LoVo (cell line): ENCODE measurements around the gene PDIA5.
A peak's percentile ranks its signal among the peaks of the same experiment; 100 is the strongest.

Experiments
- DNase-seq: peaks from one replicate; pipeline ENCODE4 v3.0.0-alpha.2; 2016; ENCODE audit warnings: low spot score

Gene PDIA5

GRCh38 chr3:123071581-123071980 lies 4.8 kb downstream of the PDIA5 start:
- no peak for DNase-seq

DNA sequence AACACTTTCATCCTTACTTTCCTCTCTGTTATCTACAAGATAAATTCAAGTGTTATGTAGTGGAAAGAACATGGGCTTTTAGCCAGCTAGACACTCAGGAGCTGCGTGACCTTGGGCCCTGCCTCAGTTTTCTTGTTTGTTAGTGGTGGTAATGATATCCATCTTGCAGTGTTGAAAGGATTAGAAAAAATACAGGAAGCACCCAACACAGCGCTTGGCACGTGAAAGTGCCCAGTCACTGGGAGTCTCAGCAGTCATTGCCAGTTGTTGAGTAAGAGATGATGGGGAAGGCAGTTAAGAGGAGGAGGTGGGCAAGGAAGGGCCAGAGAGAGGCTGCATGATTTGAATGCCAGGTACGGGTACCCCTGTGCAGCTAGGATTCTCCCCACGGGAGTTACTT lies 5.3 kb downstream of the PDIA5 start:
- no peak for DNase-seq

- no peak for DNase-seq
Observed at GRCh38 chr3:123072564-123072963, 5.7 kb downstream of the PDIA5 start.

- DNase-seq = no peak
Observed at GRCh38 chr3:123075359-123075758, 8.5 kb downstream of the PDIA5 start.

DNA sequence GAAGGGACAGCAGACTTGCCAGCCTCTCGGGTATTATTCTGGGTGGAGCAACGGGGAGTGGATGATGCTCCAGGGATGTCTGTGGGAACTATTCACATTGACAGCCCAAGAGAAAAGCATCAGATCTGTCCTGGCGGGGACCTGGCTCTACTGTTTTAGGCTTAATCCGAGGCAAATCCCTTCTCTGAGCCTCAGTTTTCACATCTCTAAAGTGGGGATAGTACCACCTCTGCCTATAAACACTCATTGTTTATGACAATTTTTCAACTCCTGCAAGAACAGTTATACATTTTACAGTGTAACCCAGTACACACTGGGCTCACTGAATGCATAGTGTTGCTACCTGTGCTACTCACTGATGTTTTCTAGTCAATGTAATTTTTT lies 9.3 kb downstream of the PDIA5 start:
- DNase-seq = no peak

DNA sequence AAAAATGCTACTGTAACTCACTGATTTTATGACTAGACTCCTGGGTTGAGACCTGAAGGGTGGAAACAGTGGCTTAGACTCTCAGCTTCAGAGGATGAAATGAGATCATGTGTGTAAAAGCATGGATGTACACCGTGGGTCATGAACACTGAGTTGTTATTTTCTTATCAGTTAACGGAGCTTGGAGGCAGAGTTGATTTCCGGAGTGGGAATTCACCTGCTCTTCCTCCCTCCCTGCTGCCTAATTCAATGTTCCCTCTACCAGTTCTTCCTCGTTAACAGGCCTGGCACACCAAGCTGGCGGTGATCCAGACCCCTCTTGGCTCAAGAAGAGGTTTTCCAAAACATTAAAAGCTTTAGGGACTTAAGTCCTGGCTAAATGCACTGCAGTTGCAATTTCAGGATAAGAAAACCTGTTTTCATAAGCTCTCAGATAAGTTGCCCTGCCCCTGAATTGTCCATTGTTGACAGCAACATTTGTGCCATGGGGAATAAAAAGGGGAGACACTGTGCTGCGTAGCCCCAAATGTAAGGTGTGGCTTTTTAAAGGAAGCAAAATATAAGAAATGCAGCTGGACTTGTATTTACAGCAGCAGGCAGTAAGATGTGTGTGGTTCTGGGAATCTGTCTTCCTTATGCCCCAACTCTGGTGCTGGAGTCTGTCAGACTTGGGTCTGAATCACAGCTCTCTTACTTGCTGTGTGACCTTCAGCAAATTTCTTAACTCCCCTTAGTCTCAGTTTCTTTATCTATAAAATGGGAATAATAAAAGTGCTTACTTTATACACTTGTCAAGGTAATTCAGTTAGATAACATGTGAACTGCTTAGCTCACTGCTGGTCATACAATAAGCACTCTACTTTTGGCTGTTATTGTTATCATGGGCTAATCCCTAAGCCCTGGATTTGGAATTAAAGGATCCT lies 9.9 kb downstream of the PDIA5 start:
- no peak for DNase-seq

DNA sequence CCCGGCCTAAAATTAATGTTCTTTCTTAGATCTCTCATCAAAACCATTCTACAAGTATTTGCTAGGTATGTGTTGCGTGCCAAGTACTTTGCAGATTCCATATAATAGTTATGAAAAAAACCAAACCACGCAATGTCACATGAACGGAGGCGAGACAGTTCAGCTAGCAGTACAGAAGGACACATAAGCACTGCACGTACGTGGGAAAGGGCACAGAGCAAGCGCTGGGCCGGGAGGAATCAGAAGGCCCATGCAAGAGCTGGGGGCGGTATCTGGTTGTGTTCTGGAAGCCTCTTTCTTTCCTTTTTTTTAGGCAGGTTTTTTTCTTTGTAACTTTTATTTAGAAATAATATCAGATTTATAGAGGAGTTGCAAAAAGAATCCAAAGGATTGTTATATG lies 11.3 kb downstream of the PDIA5 start:
- DNase-seq = no peak

GRCh38 chr3:123080864-123081562 lies 14.2 kb downstream of the PDIA5 start:
- DNase-seq = peak; percentile 4

- no peak for DNase-seq
Observed at GRCh38 chr3:123081718-123082369, 15.0 kb downstream of the PDIA5 start.

DNA sequence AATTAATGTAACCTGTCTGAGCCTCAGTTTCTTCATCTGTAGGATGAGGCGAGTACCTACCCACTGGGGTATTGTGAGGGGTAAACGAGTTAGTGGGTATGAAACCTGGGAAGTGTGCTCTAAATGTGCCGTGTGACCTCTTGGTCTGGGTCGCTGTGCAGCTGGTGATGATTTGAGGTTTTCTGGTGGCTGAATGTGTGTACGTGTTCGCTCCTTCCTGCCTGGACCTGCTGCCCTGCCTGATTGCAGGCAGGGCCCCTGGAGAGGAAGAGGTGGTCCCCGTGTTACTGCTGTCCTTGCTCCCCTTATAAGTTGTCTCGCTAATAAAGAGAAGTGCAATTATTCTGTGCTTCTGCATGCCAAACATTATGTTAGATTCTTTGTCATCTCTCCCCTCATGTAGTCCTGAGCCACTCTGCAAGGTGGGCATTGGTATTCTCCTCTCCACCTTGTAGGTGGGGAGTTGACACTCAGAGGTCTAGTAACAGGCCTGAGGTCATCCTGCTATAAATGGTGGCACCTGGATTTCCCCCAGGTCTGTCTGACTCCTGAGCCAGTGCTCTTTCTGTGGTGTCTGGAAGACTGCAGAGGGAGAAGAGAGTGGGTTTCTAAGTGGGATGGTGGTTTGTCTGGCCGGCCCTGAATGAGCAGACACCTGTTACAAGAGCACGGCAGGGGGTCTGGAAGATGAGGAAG lies 15.7 kb downstream of the PDIA5 start:
- no peak for DNase-seq

DNA sequence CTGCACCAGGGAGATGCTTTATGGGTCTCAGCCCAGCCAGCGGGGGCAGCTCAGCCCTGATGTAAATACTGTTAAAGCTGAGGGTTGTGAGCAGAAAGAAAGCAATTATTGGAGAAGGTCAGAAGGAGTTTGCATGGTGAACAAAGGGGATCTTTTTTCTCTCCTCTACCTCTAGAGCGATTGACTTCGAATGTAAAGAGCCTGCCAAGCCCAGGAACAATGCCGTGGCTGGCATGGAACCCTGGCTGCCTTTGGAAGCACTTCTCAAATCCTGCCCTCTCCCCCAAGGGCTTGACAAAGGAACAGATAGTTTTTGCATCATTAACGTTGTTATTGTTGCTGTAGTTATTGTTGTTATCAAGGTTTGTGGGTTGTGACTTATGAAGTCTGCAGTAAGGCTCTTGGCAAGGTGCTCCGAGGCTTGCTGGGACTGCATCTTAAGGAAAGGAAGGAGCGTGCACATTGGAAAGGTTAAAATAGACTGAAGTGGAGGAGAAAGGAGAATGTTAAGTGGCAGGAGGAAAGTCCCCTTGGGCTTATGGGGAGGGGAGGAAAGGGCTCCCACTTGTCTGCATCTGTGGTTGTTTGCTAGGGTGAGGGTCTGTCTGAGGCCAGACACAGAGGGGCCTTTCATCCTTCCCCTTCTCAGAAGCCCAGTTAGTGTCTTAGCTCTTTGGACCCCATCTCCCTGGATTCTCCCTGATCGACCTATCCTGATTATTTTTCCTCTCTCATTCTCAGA lies 16.7 kb downstream of the PDIA5 start:
- no peak for DNase-seq

DNA sequence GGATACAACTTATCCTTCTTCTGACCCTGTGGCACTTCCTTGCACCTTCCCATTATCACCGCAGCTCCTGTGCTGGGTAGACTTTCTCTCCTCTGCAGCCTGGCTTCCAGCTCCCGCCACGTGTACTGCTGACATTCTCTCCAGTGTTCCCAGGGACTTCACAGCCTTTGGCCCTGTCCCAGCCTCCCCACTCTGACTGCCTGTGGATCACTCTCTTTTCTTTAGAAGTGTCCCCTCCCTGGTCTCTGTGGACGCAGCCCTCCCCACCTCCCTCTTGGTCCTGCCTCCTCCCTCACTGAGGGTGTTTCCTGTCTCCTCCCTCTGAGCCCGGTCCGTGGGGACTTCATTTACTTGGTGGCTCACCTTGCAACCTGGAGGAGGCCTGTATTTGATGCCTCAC lies 17.4 kb downstream of the PDIA5 start:
- DNase-seq = no peak

DNA sequence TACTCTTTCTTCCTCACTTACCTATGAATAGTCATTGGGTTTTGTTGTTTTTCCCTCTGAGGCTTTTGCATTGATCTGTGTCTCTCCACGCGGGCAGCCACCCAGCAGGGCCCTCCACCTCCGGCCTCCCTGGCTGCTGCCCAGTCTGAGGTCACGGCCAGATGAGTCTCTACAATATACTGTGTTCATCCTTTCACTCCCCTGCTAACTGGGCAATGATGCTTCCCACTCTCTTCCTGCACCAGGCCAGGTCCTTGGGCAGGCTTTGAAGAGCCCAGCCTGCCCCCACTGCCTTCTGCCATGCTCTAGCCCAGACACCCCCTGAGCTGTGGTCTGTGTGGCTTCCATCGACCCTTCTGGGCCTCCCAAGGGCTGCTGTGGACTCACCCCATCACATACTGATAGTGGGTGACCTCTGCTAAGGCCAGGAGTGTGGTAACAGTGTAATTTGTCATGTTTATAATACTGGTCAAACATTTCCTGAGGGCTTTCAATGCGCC lies 18.0 kb downstream of the PDIA5 start:
- no peak for DNase-seq

- DNase-seq = no peak
Observed at GRCh38 chr3:123085293-123085931, 18.6 kb downstream of the PDIA5 start.

- DNase-seq = no peak
Observed at GRCh38 chr3:123085932-123086627, 19.3 kb downstream of the PDIA5 start.

DNA sequence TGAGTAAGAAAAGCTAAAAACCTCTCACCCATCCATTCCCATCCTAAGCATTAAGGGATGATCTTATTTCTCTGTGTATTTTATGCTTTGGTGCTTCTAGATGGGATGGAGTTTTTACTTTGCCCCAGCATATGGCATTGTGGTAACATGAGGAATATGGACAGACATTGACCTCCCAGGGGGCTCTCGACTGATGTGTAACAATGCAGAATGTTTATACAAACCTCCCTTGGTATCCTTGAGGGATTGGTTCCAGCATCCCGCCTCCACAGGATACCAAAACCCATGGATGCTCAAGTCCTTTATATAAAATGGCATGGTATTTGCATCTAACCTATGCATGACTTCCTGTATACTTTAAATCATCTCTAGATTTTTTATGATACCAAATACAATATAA lies 21.6 kb downstream of the PDIA5 start:
- no peak for DNase-seq

- DNase-seq = no peak
Observed at GRCh38 chr3:123089611-123090331, 22.9 kb downstream of the PDIA5 start.

DNA sequence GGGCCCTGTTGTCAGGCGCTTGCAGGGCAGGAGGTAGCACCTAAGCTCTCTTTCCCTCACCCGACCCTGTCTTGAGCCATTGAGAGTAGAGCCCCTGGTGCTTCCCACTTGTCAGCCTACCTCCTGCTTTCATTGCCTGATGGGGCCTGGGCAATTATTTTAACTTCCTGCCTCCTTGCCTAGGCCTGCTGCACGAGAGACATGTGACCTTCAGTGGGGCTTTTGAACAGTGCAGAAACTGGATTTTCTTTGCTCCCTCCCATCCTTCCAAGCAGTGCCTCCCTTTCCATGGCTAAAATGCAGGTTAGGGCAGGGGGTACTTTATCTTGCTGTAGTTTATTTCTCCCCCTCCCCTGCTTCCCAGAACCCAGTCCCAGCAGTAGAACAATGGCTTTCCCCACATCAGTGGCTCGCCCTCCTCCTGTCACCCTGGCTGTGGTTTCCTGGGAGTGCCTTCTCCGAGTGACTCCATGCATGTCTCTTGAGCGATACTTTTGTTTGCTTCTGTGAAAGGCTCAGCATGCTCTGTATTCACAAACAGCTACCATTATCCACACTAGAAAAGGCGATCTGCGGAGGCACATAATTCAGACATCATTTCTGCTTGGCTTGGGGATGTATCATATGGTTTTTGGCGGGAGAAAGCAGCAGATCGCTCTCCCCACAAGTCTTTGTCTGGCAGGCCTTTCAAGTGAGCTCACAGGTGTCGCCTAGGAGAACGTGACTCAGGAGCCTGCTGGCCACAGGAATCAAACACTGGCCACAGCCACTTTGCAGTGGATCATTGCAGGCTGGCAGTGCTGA lies 24.1 kb downstream of the PDIA5 start:
- no peak for DNase-seq

- no peak for DNase-seq
Observed at GRCh38 chr3:123092243-123092642, 25.4 kb downstream of the PDIA5 start.
